Gastrocnemius medialis (tissue), 4 donors: ENCODE measurements around the gene SLC16A10. TPM values are rescaled to one million over a fixed set of nuclear protein-coding genes. Genes with fewer than 3 reads are reported as not detected.

Experiments
- ATAC-seq, 2 donors: fragments of 150-250 bp; one replicate each; pipeline ENCODE4 v1.9.1; 2016
- DNase-seq, 2 donors: peaks; one replicate each; pipeline ENCODE4 v3.0.0-alpha.2; 2019
- H3K27ac ChIP-seq, 4 donors: fragments of 200-600 bp; sonication (generic); 1 replicate in 1 of 4; 2 replicates in 3 of 4; pipeline ENCODE4 v1.5.1; 2016 to 2018; ENCODE audit warnings: mild to moderate bottlenecking in 2 of 4, moderate library complexity in 1 of 4
- H3K27me3 ChIP-seq, 3 donors: fragments of 200-600 bp; sonication (generic) in 2 of 3; 1 replicate in 1 of 3; 2 replicates in 2 of 3; pipeline versions ENCODE4 v1.5.1 to v1.6.0; 2016 to 2019; ENCODE audit warnings: mild to moderate bottlenecking in 1 of 3, moderate library complexity in 1 of 3
- H3K36me3 ChIP-seq, 2 donors: fragments of 200-600 bp; sonication (generic) in 1 of 2; one replicate each; pipeline ENCODE4 v1.5.1; 2017 to 2018
- H3K4me1 ChIP-seq, 2 donors: fragments of 200-600 bp; sonication (generic) in 1 of 2; one replicate each; pipeline ENCODE4 v1.5.1; 2016 to 2017; ENCODE audit warnings: mild to moderate bottlenecking in 2 of 2
- H3K4me3 ChIP-seq, 4 donors: fragments of 200-600 bp; sonication (generic) in 3 of 4; 1 replicate in 1 of 4; 2 replicates in 3 of 4; pipeline ENCODE4 v1.5.1; 2016 to 2019; ENCODE audit warnings: mild to moderate bottlenecking in 2 of 4
- H3K9me3 ChIP-seq, 3 donors: fragments of 200-600 bp; sonication (generic) in 2 of 3; 1 replicate in 1 of 3; 2 replicates in 2 of 3; pipeline ENCODE4 v1.5.1; 2016 to 2019
- CTCF ChIP-seq, 5 experiments: fragments of 450-650 bp in 3 of 5; fragments of 200-600 bp in 2 of 5; sonication (generic) in 2 of 5; IDR thresholded peaks in 4 of 5; conservative IDR thresholded peaks in 1 of 5; 1 replicate in 4 of 5; 2 replicates in 1 of 5; pipeline ENCODE4 v1.5.1; 2016 to 2019; ENCODE audit warnings: antibody characterized with exemption in 5 of 5, mild to moderate bottlenecking in 3 of 5, moderate library complexity in 3 of 5
- POLR2A ChIP-seq, 2 donors: fragments of 450-650 bp; IDR thresholded peaks; one replicate each; pipeline ENCODE4 v1.6.1; 2017; ENCODE audit warnings: antibody characterized with exemption in 2 of 2, mild to moderate bottlenecking in 2 of 2, moderate library complexity in 2 of 2
- in situ Hi-C, 4 donors: fragments of 200-750 bp; cut with MboI; loops; one replicate each; pipeline versions ENCODE4 v1.15.0 to v1.8.0; 2017; ENCODE audit warnings: low sequenced_read_pairs in 4 of 4
- intact Hi-C: fragments of 100-400 bp; cut with DNase I; formaldehyde crosslinking; loops from one replicate; pipeline ENCODE4 v1.15.1; 2023; ENCODE audit warnings: low total_unique reads
- total RNA-seq, 4 donors: library from RNA; depleted of rRNA; stranded (reverse); fragments of >200 nt; gene quantifications; one replicate each; pipeline versions ENCODE4 v1.1.0 to v1.2.3, GENCODE V29; 2016

Gene SLC16A10, protein sequence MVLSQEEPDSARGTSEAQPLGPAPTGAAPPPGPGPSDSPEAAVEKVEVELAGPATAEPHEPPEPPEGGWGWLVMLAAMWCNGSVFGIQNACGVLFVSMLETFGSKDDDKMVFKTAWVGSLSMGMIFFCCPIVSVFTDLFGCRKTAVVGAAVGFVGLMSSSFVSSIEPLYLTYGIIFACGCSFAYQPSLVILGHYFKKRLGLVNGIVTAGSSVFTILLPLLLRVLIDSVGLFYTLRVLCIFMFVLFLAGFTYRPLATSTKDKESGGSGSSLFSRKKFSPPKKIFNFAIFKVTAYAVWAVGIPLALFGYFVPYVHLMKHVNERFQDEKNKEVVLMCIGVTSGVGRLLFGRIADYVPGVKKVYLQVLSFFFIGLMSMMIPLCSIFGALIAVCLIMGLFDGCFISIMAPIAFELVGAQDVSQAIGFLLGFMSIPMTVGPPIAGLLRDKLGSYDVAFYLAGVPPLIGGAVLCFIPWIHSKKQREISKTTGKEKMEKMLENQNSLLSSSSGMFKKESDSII
- total RNA-seq = 100 to 1,000 TPM in 3 of 4 donors, 10 to 100 TPM in 1; 81.5 to 167 (median 144) TPM

GRCh38 chr6:111087106-111087835, at the start of gene SLC16A10:
Gene SLC16A10 (plus strand): TSS chr6:111087503. CDS start chr6:111087753, 250 bp downstream.
- TF ChIP-seq POLR2A (IDR thresholded peaks at IDR 0.05) (peak; percentile 98 to 99), CTCF (IDR thresholded peaks at IDR 0.05 in 4 of 5, conservative IDR thresholded peaks at IDR 0.05 in 1 of 5) (peak in 3 of 5 experiments; percentile 18 to 26 (median 20))

GRCh38 chr6:111038534-111039252, 48.6 kb upstream of the SLC16A10 start:
- no peak for TF ChIP-seq CTCF (IDR thresholded peaks at IDR 0.05 in 4 of 5, conservative IDR thresholded peaks at IDR 0.05 in 1 of 5)
- TF ChIP-seq POLR2A (IDR thresholded peaks at IDR 0.05) = no peak
- H3K36me3 ChIP-seq = no peaks in the 10 kb centered on the region
- ATAC-seq (no peak), DNase-seq (no peak)
- H3K4me1 ChIP-seq = peaks cover 0 to under 1% of the 10 kb centered on the region in 2 donors
- no peaks in the 10 kb centered on the region for H3K9me3 ChIP-seq
- H3K27ac ChIP-seq = no peak overlapping the region
- in situ Hi-C loops (no loop called here), intact Hi-C loops (no loop called here)
- no peak overlapping the region for H3K4me3 ChIP-seq
- H3K27me3 ChIP-seq = no peaks in the 10 kb centered on the region

More at GRCh38 chr6:111087106-111087835, at the start of gene SLC16A10:
- Histone ChIP-seq H3K27ac (peak within 1 kb of the TSS; percentile 83 to 96 (median 86)), H3K27me3 (no peaks in the 10 kb centered on the region), H3K36me3 (no peaks in the 10 kb centered on the region), H3K9me3 (no peaks in the 10 kb centered on the region), H3K4me3 (peak within 1 kb of the TSS; percentile 78 to 97 (median 80)), H3K4me1 (peaks cover 18 to 26% of the 10 kb centered on the region in 2 donors)
- intact Hi-C loops (loop anchor here (10.0 kb wide), 1 partner anchor 128 kb away; no protein-coding TSS in a partner anchor), in situ Hi-C loops (no loop called here)
- peak; percentile 79 to 93 for DNase-seq
- ATAC-seq = peak; percentile 67 to 81

DNA sequence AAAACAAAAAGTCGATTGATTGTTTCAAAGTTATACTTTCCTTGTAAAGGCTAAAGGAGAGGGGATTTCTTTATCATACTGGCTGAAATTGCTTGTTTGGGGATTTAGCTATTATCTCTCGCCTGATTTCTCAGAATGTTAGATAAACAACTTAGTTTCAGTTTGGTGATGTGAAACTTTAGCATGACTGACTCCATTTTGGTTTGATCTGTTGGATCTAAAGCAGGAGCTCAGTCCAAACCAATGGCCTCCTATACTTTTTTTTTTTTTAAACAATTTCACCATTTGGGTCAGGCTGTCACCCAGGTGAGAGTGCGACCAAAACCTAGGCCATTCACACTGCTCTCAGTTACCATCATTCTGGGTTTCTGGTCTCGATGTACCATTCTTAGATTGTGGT, 45.4 kb upstream of the SLC16A10 start:
- H3K27me3 ChIP-seq = no peaks in the 10 kb centered on the region
- no peaks in the 10 kb centered on the region for H3K36me3 ChIP-seq
- no peaks in the 10 kb centered on the region for H3K4me1 ChIP-seq
- H3K4me3 ChIP-seq = no peak overlapping the region
- ATAC-seq (no peak), DNase-seq (no peak)
- in situ Hi-C loops = no loop called here
- TF ChIP-seq CTCF (IDR thresholded peaks at IDR 0.05 in 4 of 5, conservative IDR thresholded peaks at IDR 0.05 in 1 of 5) (no peak), POLR2A (IDR thresholded peaks at IDR 0.05) (no peak)
- no peak overlapping the region for H3K27ac ChIP-seq
- intact Hi-C loops = no loop called here
- no peaks in the 10 kb centered on the region for H3K9me3 ChIP-seq

DNA sequence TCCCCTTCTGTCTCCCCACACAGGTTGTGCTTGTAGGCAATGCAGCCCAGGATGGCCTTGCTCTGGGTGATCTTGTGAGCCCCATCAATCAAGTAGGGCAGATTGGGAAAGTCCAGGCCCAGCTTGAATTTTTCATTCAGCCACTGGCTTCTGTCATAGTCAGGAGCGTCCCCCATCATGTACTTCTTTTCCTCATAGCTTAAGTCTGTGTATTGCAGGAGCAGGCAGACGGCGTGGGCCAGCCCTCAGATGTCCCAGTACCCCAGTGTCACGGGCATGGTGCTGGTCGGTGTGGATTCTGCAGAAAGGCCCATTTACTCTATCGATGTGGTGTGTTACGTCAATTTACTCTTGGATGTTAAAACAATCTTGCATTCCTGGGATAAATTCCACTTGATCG, 40.1 kb upstream of the SLC16A10 start:
- DNase-seq (no peak), ATAC-seq (no peak)
- no peak for TF ChIP-seq POLR2A (IDR thresholded peaks at IDR 0.05)
- no peak for TF ChIP-seq CTCF (IDR thresholded peaks at IDR 0.05 in 4 of 5, conservative IDR thresholded peaks at IDR 0.05 in 1 of 5)
- H3K36me3 ChIP-seq = no peaks in the 10 kb centered on the region
- no peaks in the 10 kb centered on the region for H3K27me3 ChIP-seq
- no peak overlapping the region for H3K27ac ChIP-seq
- peaks cover 14 to 15% of the 10 kb centered on the region in 2 donors for H3K4me1 ChIP-seq
- intact Hi-C loops = no loop called here
- H3K4me3 ChIP-seq = no peak overlapping the region
- in situ Hi-C loops = no loop called here
- H3K9me3 ChIP-seq = no peaks in the 10 kb centered on the region
